Stimulated activated CD4-positive, alpha-beta T cell treated with anti-CD3 and anti-CD28 coated beads, Interleukin-15, amount 100 ng/mL, for 1 hour (primary cell): ENCODE measurements around the gene CCNK.

ENCODE experiments used
- DNase-seq, 2 donors: peaks; one replicate each; pipeline ENCODE4 v3.0.0-alpha.2; 2020; ENCODE audit warnings: low read depth in 1 of 2, low spot score in 1 of 2

Gene CCNK

GRCh38 chr14:99518441-99519346 is 37.5 kb downstream of the CCNK start:
- DNase-seq = peak; percentile 69 to 78

- no peak for DNase-seq
Observed at GRCh38 chr14:99519347-99519881, 38.2 kb downstream of the CCNK start.

GRCh38 chr14:99519931-99520421 is 38.8 kb downstream of the CCNK start:
- DNase-seq = no peak

GRCh38 chr14:99520571-99521081 is 39.4 kb downstream of the CCNK start:
- DNase-seq = no peak

- no peak for DNase-seq
Observed at GRCh38 chr14:99521176-99522024, 40.2 kb downstream of the CCNK start.

- no peak for DNase-seq
Observed at GRCh38 chr14:99522025-99522401, 40.8 kb downstream of the CCNK start.

GRCh38 chr14:99522457-99522891 is 41.3 kb downstream of the CCNK start:
- DNase-seq = no peak

GRCh38 chr14:99522934-99523703 is 41.9 kb downstream of the CCNK start:
- DNase-seq = no peak

- no peak for DNase-seq
Observed at GRCh38 chr14:99523704-99524055, 42.5 kb downstream of the CCNK start.

- DNase-seq = no peak
Observed at GRCh38 chr14:99524091-99524661, 43.0 kb downstream of the CCNK start.

GRCh38 chr14:99524804-99525698 is 43.8 kb downstream of the CCNK start:
- DNase-seq = no peak

GRCh38 chr14:99525699-99526080 is 44.5 kb downstream of the CCNK start:
- DNase-seq = no peak

- no peak for DNase-seq
Observed at GRCh38 chr14:99527026-99527425, 45.8 kb downstream of the CCNK start.

GRCh38 chr14:99527427-99528076 is 46.3 kb downstream of the CCNK start:
- DNase-seq = no peak

- no peak for DNase-seq
Observed at GRCh38 chr14:99529899-99530298, 48.7 kb downstream of the CCNK start.

GRCh38 chr14:99530407-99531155 is 49.4 kb downstream of the CCNK start:
- no peak for DNase-seq

GRCh38 chr14:99531251-99532096 is 50.3 kb downstream of the CCNK start:
- no peak for DNase-seq
